Measurements from ENCODE around the gene ANKRD36C. TPM values are rescaled to one million over a fixed set of nuclear protein-coding genes. Genes with fewer than 3 reads are reported as not detected.
"Not testable (repeated sequence)": the region's sequence is repeated elsewhere in the genome, so short reads cannot be mapped to it uniquely, and the experiment has no call there.

Gene ANKRD36C
- total RNA-seq, 2 donors from 2014 or later, result 53.1 to 61.4 TPM

DNA sequence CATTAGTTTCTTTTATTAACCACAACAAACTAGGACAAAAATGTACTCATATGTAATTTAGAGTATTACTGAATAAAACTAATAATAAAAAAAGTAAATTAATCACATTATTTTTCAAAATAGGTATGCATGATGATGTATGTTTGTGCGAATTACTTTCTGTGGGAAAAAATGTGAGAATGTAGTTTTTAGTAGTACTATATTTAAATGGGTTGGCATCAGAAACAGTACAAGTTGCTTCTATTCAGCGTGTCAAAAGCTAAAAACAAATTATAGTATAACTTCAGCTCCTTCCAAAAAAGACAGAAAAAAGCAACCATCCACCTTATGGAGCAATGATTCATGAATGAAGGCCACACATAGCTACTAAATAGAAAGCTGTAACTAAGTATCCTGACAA is 40.0 kb downstream of the ANKRD36C start:
- H3K9me3 Mint-ChIP-seq; H3K4me3 Mint-ChIP-seq; DNase-seq; ATAC-seq (replicated peaks in 1 of 2); H3K4me1 Mint-ChIP-seq (ENCODE audit: low read depth); H3K27me3 Mint-ChIP-seq (ENCODE audit: low read depth); H3K27ac Mint-ChIP-seq: not testable (repeated sequence)
- peaks cover 0 to 15% of the 10 kb centered on the region in 2 donors for H3K36me3 Mint-ChIP-seq (ENCODE audit: insufficient read depth in 2 of 2)

DNA sequence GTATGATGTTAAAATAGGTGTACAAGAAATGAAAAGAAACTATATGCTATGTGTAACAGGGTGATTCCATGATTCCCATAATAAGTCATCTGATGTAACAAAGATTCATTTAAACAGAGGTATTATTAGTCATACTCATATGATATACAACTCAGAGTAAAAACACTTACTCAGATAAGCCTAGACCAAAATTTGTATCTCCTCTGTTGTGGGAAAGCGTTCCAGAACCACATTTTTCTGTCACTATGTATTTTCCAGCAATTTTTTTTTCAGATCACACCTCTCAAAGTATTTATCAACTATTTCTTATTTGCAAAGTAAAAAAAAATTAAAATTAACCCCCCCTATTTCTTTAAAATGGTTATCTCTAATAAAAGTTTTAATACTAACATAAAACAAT is 43.6 kb downstream of the ANKRD36C start:
- not testable (repeated sequence) for H3K4me3 Mint-ChIP-seq; DNase-seq; H3K27ac Mint-ChIP-seq; ATAC-seq (replicated peaks in 1 of 2); H3K27me3 Mint-ChIP-seq (ENCODE audit: low read depth); H3K4me1 Mint-ChIP-seq (ENCODE audit: low read depth); H3K9me3 Mint-ChIP-seq
- peaks cover 0 to 18% of the 10 kb centered on the region in 2 donors for H3K36me3 Mint-ChIP-seq (ENCODE audit: insufficient read depth in 2 of 2)

DNA sequence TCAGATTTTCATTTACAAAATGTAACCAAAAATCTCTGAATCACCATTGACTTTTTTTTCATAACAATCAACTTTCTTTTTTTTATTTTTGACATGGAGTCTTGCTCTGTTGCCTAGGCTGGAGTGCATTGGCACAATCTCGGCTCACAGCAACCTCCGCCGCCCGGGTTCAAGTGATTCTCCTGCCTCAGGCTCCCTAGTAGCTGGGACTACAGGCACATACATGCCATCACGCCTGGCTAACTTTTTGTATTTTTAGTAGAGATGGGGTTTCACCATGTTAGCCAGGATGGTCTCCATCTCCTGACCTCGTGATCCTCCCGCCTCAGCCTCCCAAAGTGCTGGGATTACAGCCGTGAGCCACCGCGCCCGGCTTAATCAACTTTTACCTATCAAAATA is 51.7 kb downstream of the ANKRD36C start:
- not testable (repeated sequence) for H3K4me3 Mint-ChIP-seq; ATAC-seq (replicated peaks in 1 of 2); H3K4me1 Mint-ChIP-seq (ENCODE audit: low read depth); H3K27me3 Mint-ChIP-seq (ENCODE audit: low read depth); DNase-seq; H3K27ac Mint-ChIP-seq; H3K9me3 Mint-ChIP-seq
- H3K36me3 Mint-ChIP-seq (ENCODE audit: insufficient read depth in 2 of 2), result peaks cover 3 to 10% of the 10 kb centered on the region in 2 donors

DNA sequence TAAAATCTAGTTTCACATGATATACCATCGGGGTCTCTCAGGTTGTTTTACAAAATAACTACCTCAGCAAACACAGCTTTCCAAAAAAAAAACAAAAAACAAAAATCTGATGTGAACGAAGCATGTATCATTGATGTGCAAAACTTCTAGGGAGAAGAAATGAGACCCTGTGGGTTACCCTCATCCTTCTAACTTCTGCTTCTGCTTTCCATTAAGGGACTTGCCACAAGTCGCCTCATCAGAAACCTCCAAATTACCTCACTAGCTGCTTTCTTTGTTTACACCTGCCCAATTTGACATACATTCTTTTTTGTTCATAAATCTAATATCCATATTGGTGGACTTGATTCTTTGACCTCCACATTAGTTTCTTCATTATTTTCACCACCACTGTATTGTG is 60.9 kb downstream of the ANKRD36C start:
- H3K27me3 Mint-ChIP-seq (ENCODE audit: low read depth); H3K36me3 Mint-ChIP-seq (ENCODE audit: insufficient read depth in 2 of 2); H3K9me3 Mint-ChIP-seq; ATAC-seq (replicated peaks in 1 of 2); H3K27ac Mint-ChIP-seq; H3K4me3 Mint-ChIP-seq; H3K4me1 Mint-ChIP-seq (ENCODE audit: low read depth); DNase-seq: not testable (repeated sequence)

DNA sequence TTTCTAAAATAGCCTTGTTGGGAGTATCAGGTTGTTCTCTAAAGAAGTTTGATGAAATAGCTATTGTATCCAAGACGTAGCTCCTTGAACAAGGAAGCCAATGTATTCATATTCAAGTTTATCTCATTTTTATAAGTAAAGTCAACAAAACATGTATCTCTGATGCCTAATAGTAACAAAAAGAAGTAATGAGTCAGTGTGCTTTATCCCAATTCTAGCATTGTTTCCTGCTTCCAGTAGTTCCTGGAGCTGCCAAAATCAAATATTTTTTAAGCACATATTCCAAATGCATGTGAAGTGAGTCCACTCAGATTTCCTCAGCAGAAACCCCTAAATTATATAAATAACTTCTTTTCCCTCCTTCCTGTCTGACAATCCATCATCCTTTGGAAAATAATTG is 74.6 kb downstream of the ANKRD36C start:
- not testable (repeated sequence) for H3K4me3 Mint-ChIP-seq; ATAC-seq (replicated peaks in 1 of 2); H3K9me3 Mint-ChIP-seq; H3K4me1 Mint-ChIP-seq (ENCODE audit: low read depth); H3K27me3 Mint-ChIP-seq (ENCODE audit: low read depth); DNase-seq; H3K27ac Mint-ChIP-seq
- peaks cover 10 to 29% of the 10 kb centered on the region in 2 donors for H3K36me3 Mint-ChIP-seq (ENCODE audit: insufficient read depth in 2 of 2)

DNA sequence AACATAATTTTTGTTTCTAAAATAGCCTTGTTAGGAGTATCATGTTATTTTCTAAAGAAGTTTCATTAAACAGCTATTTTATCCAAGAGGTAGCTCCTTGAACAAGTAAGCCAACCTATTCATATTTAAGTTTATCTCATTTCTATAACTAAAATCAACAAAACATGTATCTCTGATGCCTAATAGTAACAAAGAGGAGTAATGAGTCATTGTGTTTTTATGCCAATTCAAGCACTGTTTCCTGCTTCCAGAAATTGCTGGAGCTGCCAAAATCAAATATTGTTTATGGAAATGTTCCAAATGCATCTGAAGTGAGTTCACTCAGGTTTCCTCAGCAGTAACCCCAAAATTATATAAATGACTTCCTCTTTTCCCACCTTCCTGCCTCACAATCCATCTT is 76.5 kb downstream of the ANKRD36C start:
- not testable (repeated sequence) for H3K9me3 Mint-ChIP-seq; H3K4me3 Mint-ChIP-seq; H3K4me1 Mint-ChIP-seq (ENCODE audit: low read depth); DNase-seq; H3K27ac Mint-ChIP-seq; ATAC-seq (replicated peaks in 1 of 2); H3K27me3 Mint-ChIP-seq (ENCODE audit: low read depth)
- H3K36me3 Mint-ChIP-seq (ENCODE audit: insufficient read depth in 2 of 2), result peaks cover 12 to 36% of the 10 kb centered on the region in 2 donors

DNA sequence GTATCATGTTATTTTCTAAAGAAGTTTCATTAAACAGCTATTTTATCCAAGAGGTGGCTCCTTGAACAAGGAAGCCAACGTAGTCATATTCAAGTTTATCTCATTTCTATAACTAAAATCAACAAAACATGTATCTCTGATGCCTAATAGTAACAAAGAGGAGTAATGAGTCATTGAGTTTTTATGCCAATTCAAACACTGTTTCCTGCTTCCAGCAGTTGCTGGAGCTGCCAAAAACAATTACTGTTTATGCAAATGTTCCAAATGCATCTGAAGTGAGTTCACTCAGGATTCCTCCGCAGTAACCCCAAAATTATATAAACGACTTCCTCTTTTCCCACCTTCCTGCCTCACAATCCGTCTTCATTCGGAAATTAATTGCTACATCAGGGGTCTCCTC is 80.2 kb downstream of the ANKRD36C start:
- H3K9me3 Mint-ChIP-seq; DNase-seq; H3K27ac Mint-ChIP-seq; H3K4me3 Mint-ChIP-seq; ATAC-seq (replicated peaks in 1 of 2); H3K4me1 Mint-ChIP-seq (ENCODE audit: low read depth); H3K27me3 Mint-ChIP-seq (ENCODE audit: low read depth): not testable (repeated sequence)
- H3K36me3 Mint-ChIP-seq (ENCODE audit: insufficient read depth in 2 of 2), result peaks cover 7 to 30% of the 10 kb centered on the region in 2 donors

DNA sequence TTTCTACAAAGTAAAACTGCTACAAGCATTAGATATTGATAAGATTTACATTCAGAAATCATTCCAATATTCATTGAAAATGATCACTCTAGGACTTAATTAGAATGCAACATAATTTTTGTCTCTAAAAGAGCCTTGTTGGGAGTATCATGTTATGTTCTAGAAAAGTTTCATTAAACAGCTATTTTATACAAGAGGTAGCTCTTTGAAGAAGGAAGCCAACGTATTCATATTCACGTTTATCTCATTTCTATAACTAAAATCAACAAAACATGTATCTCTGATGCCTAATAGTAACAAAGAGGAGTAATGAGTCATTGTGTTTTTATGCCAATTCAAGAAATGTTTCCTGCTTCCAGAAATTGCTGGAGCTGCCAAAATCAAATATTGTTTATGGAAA is 97.2 kb downstream of the ANKRD36C start:
- H3K27me3 Mint-ChIP-seq (ENCODE audit: low read depth); ATAC-seq (replicated peaks in 1 of 2); H3K9me3 Mint-ChIP-seq; H3K36me3 Mint-ChIP-seq (ENCODE audit: insufficient read depth in 2 of 2); H3K4me1 Mint-ChIP-seq (ENCODE audit: low read depth); DNase-seq; H3K27ac Mint-ChIP-seq; H3K4me3 Mint-ChIP-seq: not testable (repeated sequence)

DNA sequence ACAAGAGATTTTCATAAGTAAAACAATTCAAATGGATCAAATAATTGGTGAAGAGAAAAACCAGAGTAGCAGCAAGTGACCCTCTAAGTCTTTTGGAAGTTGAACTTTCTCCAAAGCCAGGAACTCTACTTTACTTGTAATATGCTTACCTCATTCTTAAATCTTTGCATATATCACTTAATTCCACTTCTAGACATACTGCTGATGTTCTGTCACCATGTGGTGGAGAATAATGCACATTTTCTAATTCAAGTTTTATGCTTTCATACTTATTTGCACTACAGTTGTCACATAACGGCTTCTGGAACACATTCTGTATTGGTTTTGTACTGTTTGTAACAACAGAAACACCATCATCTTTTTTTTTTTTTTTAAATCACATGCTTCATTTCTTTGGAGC is 123.7 kb downstream of the ANKRD36C start:
- H3K36me3 Mint-ChIP-seq (ENCODE audit: insufficient read depth in 2 of 2); ATAC-seq (replicated peaks in 1 of 2); H3K4me1 Mint-ChIP-seq (ENCODE audit: low read depth); DNase-seq; H3K27ac Mint-ChIP-seq; H3K4me3 Mint-ChIP-seq; H3K9me3 Mint-ChIP-seq; H3K27me3 Mint-ChIP-seq (ENCODE audit: low read depth): not testable (repeated sequence)

DNA sequence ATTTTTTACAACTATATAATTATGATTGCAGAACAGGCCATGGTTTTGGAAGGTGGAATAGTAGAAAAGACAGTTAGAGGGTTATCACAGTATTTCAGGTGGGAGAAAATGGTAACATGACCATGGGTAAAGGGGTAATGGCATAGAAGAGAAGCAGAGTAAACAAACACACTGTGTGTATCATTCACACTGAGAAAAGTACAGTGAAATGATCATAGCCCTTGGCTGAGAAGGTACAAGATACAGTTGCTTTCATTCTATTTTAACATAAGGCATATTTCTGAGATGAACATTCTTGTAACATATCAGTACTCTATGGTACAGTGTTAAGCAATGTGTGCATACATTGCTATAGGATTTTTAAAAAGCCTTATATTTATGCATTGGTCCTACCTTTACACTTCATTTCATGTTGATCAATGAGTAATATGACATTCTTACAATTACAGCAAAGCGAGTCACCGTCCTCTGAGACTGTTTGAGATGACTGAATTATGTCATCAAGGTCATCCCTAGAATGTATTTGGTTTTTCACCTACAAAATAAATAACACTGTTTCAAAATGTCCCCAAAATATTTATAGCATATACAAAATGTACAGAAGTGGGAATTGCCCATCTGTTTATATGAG is 124.5 kb downstream of the ANKRD36C start:
- not testable (repeated sequence) for H3K36me3 Mint-ChIP-seq (ENCODE audit: insufficient read depth in 2 of 2)
- peak; percentile 94 to 95 for ATAC-seq (replicated peaks in 1 of 2)

DNA sequence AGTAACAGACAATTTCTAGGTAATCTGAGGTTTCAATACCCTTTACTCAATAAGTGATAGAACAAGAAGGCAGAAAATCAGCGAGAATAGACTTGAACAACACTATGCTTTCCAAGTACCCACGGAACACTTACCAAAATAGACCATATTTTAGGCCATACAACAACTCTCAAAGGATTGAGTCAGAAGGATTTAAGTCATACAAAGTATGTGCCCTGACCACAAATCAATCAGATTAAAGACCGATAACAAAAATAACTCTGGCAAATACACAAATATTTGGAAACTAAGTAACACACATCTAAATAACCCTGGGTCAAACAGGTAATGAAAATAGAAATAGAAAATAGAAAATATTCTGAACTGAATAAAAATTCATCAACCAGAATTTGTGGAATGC is 129.5 kb downstream of the ANKRD36C start:
- H3K27ac Mint-ChIP-seq; DNase-seq; H3K4me1 Mint-ChIP-seq (ENCODE audit: low read depth); ATAC-seq (replicated peaks in 1 of 2); H3K27me3 Mint-ChIP-seq (ENCODE audit: low read depth); H3K9me3 Mint-ChIP-seq; H3K4me3 Mint-ChIP-seq: not testable (repeated sequence)
- H3K36me3 Mint-ChIP-seq (ENCODE audit: insufficient read depth in 2 of 2), result peaks cover 2 to 11% of the 10 kb centered on the region in 2 donors

More for the DNA sequence above, 124.5 kb downstream of the ANKRD36C start:
- H3K4me1 Mint-ChIP-seq (ENCODE audit: low read depth); H3K27me3 Mint-ChIP-seq (ENCODE audit: low read depth); DNase-seq; H3K4me3 Mint-ChIP-seq; H3K9me3 Mint-ChIP-seq: not testable (repeated sequence)
- H3K27ac Mint-ChIP-seq, result peak overlapping the region; percentile 16

DNA sequence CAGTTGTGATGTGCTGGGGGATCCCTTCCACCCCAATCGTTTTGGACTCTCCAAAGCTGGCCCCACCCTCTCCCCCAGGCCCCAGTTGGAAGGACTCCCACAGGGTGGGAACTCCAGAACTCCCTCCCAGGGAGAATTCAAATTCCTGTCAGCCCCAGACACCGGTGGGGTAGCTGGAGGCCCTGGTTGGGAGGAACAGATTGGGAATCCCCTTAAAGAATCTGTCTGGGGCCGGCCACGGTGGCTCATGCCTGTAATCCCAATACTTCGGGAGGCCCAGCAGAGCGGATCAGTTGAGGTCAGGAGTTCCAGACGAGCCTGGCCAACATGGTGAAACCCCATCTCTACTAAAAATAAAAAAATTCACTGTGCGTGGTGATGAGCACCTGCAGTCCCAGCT is 155.5 kb downstream of the ANKRD36C start:
- H3K36me3 Mint-ChIP-seq (ENCODE audit: insufficient read depth in 2 of 2), result peaks cover 8 to 16% of the 10 kb centered on the region in 2 donors
- H3K4me1 Mint-ChIP-seq (ENCODE audit: low read depth), result no peaks in the 10 kb centered on the region
- H3K9me3 Mint-ChIP-seq, result no peaks in the 10 kb centered on the region
- no peaks in the 10 kb centered on the region for H3K27me3 Mint-ChIP-seq (ENCODE audit: low read depth)
- H3K27ac Mint-ChIP-seq, result no peak overlapping the region
- H3K4me3 Mint-ChIP-seq, result no peak overlapping the region
- no peak for ATAC-seq (replicated peaks in 1 of 2)
- no peak for DNase-seq

DNA sequence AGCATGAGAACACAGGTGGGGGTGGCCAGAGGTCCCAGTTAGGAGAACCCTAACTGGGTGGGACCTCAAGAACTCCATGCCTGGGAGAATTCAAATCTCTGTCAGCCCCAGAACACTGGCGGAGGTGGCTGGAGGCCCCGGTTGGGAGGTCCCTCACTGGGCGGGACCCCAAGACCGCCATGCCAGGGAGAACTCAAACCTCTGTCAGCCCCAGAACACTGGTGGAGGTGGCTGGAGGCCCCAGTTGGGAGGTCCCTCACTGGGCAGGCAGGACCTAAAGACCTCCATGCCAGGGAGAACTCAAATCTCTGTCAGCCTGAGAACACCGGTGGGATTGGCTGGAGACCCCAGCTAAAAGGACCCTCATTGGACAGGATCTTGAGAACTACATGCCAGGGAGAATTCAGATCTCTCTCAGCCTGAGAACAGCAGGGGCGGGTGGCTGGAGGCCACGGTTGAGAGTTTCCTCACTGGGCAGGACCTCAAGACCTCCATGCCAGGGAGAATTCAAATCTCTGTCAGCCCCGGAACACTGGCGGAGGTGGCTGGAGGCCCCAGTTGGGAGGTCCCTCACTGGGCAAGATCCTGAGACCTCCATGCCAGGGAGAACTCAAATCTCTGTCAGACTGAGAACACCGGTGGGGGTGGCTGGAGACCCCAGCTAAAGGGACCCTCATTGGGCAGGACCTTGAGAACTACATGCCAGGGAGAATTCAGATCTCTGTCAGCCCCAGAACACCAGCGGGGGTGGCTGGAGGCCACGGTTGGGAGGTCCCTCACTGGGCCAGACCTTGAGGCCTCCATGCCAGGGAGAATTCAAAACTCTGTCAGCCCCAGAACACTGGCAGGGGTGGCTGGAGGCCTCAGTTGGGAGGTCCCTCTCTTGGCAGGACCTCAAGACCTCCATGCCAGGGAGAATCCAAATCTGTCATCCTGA is 157.3 kb downstream of the ANKRD36C start:
- DNase-seq; H3K9me3 Mint-ChIP-seq; ATAC-seq (replicated peaks in 1 of 2); H3K4me1 Mint-ChIP-seq (ENCODE audit: low read depth); H3K4me3 Mint-ChIP-seq; H3K27ac Mint-ChIP-seq; H3K27me3 Mint-ChIP-seq (ENCODE audit: low read depth): not testable (repeated sequence)
- peaks cover 8 to 25% of the 10 kb centered on the region in 2 donors for H3K36me3 Mint-ChIP-seq (ENCODE audit: insufficient read depth in 2 of 2)
